Measurements from ENCODE around the gene RGS16. TPM values are rescaled to one million over a fixed set of nuclear protein-coding genes. Genes with fewer than 3 reads are reported as not detected.

Gene RGS16
- total and polyA plus RNA-seq, 8 donors = 0.58 to 29.0 (median 1.9) TPM; not detected in 1

DNA sequence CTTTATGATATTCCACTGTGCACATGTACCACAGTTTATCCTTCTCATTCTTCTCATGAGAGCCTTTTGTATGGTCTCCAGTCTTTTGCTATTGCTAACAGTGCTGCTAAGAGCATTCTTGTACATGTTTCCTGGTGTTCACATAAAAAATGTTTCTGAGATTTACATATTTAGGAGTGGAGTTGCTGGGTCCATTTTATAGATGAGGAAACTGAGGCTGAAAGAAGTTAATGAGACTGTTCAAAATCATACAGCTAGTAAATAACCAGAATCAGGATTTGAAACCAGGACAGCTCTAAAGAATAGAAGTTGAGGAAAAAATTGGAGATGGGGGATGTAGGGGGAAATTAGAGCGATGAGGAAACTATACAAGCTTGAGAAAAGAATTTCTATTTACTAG, 27.8 kb upstream of the RGS16 start:
- 61 to 89% (median 76%) methylated on average over 1 of the region's 1 CpG for WGBS, 5 donors
- Histone ChIP-seq H3K4me3 (no peak overlapping the region), H3K27me3 (no peaks in the 10 kb centered on the region), H3K9me3 (no peaks in the 10 kb centered on the region), H3K36me3 (no peaks in the 10 kb centered on the region), H3K4me1 (peaks cover 0 to 7% (median 0%) of the 10 kb centered on the region in 4 donors), H3K27ac (no peak overlapping the region)
- TF ChIP-seq, protein P1, sequence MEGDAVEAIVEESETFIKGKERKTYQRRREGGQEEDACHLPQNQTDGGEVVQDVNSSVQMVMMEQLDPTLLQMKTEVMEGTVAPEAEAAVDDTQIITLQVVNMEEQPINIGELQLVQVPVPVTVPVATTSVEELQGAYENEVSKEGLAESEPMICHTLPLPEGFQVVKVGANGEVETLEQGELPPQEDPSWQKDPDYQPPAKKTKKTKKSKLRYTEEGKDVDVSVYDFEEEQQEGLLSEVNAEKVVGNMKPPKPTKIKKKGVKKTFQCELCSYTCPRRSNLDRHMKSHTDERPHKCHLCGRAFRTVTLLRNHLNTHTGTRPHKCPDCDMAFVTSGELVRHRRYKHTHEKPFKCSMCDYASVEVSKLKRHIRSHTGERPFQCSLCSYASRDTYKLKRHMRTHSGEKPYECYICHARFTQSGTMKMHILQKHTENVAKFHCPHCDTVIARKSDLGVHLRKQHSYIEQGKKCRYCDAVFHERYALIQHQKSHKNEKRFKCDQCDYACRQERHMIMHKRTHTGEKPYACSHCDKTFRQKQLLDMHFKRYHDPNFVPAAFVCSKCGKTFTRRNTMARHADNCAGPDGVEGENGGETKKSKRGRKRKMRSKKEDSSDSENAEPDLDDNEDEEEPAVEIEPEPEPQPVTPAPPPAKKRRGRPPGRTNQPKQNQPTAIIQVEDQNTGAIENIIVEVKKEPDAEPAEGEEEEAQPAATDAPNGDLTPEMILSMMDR (IDR thresholded peaks at IDR 0.05) = no peak
- TF ChIP-seq POLR2A (IDR thresholded peaks at IDR 0.05) (no peak), POLR2AphosphoS5 (IDR thresholded peaks at IDR 0.05) (no peak), EP300 (IDR thresholded peaks at IDR 0.05) (no peak)
- intact Hi-C loops (cut with DNase I; ENCODE audit: low total_unique reads) = no loop called here
- DNase-seq = no peak

DNA sequence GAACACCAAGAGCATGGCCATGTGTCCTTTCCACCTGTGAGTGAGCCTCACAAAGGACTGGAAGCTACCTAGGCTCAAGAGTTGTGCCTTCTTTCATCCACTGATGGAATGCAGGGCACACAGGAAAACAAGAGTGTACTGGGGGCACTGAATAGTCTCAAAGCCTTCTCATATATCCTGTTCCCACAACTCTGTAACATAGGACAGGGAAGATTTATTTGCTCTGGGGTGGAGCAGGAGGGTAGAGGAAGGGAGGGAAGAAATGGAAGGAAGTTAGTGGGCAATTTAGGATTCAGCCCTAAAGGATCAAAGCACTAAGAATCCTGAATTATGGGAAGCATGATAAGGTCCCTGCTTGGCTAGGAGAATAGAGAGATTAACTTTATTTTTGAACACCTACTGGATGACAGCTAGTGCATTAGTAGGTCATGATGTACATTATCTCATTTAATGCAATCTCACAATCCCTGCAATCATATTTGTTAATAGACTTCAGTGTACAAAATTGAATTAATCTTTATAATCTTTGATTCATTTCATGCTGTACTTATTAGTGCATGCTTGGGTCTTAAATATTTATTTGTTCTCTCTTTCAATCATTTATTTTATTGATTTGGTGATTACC, 27.0 kb upstream of the RGS16 start:
- no peak overlapping the region for H3K27ac ChIP-seq
- DNase-seq = no peak
- no peaks in the 10 kb centered on the region for H3K27me3 ChIP-seq
- H3K4me3 ChIP-seq = no peak overlapping the region
- H3K4me1 ChIP-seq = peaks cover 0 to 7% (median 0%) of the 10 kb centered on the region in 4 donors
- intact Hi-C loops (cut with DNase I; ENCODE audit: low total_unique reads) = no loop called here
- TF ChIP-seq, protein P1 (IDR thresholded peaks at IDR 0.05) = no peak
- TF ChIP-seq EP300 (IDR thresholded peaks at IDR 0.05) (no peak), POLR2AphosphoS5 (IDR thresholded peaks at IDR 0.05) (no peak), POLR2A (IDR thresholded peaks at IDR 0.05) (no peak)
- H3K9me3 ChIP-seq = no peaks in the 10 kb centered on the region
- no peaks in the 10 kb centered on the region for H3K36me3 ChIP-seq

DNA sequence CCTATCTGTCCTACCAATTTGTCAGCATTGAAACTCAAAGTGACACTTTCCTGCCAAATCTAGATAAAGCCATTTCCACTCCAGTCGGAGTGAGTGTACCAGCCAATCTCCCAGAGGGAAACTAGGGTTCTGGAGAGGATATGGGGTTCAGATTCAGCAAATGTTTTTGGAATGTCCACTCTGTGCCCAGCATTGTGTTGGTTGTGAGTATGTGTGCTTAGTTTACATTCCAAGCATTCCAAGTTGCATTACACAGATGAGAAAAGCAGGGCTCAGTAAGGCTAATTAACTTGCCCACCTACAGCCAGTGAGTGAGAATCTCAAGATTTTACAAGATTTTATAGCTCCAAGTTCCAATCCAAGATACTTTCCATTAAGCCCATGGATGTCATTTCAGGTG, 26.4 kb upstream of the RGS16 start:
- Histone ChIP-seq H3K4me1 (peaks cover 0 to 7% (median 0%) of the 10 kb centered on the region in 4 donors), H3K9me3 (no peaks in the 10 kb centered on the region), H3K4me3 (no peak overlapping the region), H3K27ac (no peak overlapping the region), H3K36me3 (no peaks in the 10 kb centered on the region), H3K27me3 (no peaks in the 10 kb centered on the region)
- TF ChIP-seq EP300 (IDR thresholded peaks at IDR 0.05) (no peak), POLR2A (IDR thresholded peaks at IDR 0.05) (no peak), POLR2AphosphoS5 (IDR thresholded peaks at IDR 0.05) (no peak)
- TF ChIP-seq, protein P1 (IDR thresholded peaks at IDR 0.05) = no peak
- no peak for DNase-seq
- WGBS, 5 donors = 43 to 67% (median 51%) methylated on average over 1 of the region's 1 CpG
- intact Hi-C loops (cut with DNase I; ENCODE audit: low total_unique reads) = no loop called here

DNA sequence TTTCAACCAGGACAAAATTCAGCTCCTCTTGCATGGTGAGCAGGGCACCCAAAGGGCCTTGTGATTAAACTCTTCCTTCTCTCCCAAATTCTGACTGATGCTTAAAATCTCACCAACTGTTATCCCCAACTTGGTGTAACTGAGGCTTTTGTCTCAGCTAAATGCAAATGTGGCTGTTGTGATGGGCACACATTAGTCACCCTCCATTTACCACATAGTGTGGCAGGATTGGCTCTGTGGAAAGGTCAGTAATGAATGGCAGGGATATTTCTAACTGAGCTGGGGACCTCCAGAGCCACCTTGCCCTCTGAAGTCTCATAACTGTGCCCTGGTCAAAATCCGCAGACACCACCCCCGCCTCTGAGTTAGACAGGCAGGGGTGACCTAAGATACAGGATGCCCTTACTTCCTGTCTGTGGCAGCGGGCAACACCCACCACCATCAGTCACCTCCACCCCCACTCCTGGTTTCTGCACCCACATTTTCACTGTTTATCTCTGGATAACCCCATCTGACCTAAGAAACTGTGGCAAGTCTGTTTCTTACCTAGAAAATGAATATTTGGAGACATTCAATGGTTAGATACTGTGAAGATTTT, 25.4 kb upstream of the RGS16 start:
- DNase-seq = no peak
- intact Hi-C loops (cut with DNase I; ENCODE audit: low total_unique reads) = no loop called here
- TF ChIP-seq, protein P1 (IDR thresholded peaks at IDR 0.05) = no peak
- Histone ChIP-seq H3K36me3 (no peaks in the 10 kb centered on the region), H3K9me3 (no peaks in the 10 kb centered on the region), H3K27ac (no peak overlapping the region), H3K4me3 (no peak overlapping the region), H3K27me3 (no peaks in the 10 kb centered on the region), H3K4me1 (peaks cover 0 to 7% (median 0%) of the 10 kb centered on the region in 4 donors)
- 56 to 75% (median 70%) methylated on average over 3 of the region's 3 CpGs for WGBS, 5 donors

All from stomach (tissue), 9 donors.